HG02571 (cell line): Measurements from ENCODE around the gene PDE12.
A peak's percentile ranks its signal among the peaks of the same experiment; 100 is the strongest.
"Not testable (repeated sequence)": the region's sequence is repeated elsewhere in the genome, so short reads cannot be mapped to it uniquely, and the experiment has no call there.

Source experiments
- ATAC-seq: cut with Tn5 transposase; IDR thresholded peaks from one replicate; pipeline ENCODE4 v1.9.1; 2021; ENCODE audit warnings: mild to moderate bottlenecking, moderate library complexity; ENCODE audit not compliant: unreplicated experiment

The PDE12 gene

DNA sequence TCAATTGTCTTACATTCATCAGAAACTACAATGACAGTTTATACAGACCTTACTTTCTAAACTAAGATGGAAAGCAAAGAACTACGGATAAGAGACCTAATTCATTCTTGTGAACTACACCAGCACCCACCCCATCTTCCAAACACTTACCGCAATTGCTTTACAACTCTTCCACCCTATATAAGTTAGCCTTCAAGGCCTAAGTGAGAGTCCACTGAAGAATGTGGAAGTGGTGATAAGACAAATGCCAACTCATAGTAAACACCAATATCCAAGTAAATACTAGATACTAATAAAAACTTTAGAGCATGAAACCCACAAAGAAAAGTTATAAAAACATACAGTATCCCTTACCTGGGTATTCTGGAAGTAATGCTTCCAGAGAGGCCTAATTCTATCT lies 27.5 kb downstream of the PDE12 start:
- ATAC-seq = no peak

DNA sequence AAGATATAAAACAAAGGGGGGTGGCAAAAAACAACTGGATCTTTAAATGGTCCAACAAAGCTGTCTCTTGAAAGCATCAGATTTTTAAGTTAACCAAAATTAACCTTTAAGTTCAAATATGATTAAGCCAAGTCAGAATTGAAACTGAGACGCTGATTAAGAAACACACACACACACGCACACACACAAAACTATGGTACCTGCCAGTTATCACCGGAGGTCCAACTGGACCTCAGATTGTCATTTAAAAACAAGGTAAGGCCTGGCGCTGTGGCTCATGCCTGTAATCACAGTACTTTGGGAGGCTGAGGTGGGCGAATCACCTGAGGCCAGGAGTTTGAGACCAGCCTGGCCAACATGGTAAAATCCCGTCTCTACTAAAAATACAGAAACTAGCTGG lies 30.7 kb downstream of the PDE12 start:
- no peak for ATAC-seq

DNA sequence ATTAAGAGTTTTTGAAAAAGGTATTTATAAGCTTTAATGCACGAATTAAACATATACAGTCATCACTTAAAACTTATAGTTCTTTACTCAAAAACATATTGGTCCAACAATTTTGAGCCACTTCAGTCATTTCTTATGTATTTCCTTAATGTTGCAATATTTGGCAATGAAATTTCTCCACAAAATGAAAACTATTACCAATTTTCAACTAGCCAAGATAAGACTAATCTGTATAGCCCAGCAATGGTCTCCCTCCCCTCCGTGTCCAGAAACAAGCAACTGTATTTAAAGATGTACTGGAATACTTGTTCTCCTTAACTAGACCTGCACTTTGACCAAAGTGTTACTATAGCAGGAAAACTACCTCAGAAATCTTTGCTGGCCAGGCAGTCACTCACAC lies 31.8 kb downstream of the PDE12 start:
- ATAC-seq = no peak

DNA sequence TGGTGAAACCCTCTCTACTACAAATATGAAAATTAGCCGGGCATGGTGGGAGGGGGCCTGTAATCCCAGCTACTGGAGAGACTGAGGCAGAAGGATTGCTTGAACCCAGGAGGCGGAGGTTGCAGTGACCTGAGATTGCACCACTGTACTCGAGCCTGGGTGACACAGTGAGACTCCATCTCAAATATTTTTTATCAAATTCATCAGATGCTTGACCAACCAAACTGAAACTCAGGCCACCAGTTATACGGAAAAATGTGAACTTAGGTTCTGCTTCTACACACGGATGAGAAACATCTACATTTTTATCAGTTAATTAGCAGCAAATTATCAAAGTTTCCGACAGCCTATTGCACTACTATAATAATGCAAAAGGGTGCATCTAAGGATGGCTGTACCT lies 36.2 kb downstream of the PDE12 start:
- ATAC-seq = no peak

DNA sequence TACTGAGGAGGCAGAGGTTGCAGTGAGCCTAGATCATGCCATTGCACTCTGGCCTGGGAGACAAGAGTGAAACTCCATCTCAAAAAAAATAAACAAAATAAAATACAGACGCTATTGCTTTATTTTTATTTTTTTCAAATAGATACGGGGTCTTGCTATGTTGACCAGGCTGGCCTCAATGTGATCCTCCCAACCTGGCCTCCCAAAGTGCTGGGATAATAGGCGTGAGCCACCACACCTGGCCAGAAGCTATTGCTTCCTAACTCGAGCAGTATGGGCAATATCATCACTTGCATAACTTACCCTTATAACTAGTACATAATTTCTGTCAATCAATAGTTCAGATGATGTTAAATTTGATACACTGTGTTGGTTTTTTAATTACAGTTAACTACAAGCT lies 38.1 kb downstream of the PDE12 start:
- ATAC-seq = no peak

DNA sequence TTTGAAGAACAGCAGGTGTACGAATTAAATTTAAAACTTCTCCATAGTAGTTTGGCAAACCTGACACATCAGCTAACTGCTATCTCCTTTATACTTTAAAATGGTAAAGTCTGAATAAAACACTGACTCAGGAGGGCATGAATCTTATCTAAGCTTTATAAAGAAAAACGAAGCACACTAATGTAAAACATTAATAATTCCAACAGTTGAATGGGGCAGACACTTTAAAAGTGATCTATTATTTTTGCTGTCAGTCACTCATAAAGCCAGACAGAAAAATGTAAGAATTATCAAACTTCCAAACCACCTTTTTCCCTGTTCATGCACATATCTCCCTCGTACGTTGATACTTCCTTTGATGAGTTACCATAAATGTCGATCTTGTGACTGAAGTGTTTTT lies 38.5 kb downstream of the PDE12 start:
- no peak for ATAC-seq

DNA sequence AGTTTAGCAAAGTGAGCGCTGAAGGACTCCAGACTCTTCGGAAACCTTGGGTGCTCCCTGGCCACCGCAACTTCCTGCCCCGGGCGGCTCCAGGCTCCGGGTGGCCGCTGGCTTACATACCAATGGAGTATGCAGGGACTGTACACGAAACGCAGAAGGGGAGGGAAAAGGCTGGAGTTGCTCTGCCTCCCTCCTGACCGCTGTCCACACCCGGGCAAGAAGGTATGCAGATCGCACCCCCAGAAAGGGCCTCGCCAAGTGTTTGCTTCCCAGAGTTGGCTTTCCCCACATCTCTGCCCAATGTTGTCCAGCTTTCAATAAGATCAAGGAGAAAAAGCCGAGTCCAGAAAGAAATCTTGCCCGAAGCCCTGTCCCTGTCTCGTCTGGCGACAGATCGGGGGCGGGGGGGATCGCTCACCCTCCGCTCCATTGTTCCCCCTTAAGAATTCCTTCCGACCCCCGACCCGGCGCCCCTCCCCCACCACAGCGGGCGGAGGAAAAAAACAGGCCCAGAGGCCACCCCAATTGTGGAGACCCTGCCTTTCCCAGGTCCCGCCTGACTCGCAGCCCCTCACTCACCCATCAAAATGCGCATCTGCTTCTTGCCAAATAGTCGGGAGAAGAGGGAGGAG lies 40.5 kb downstream of the PDE12 start:
- no peak for ATAC-seq

DNA sequence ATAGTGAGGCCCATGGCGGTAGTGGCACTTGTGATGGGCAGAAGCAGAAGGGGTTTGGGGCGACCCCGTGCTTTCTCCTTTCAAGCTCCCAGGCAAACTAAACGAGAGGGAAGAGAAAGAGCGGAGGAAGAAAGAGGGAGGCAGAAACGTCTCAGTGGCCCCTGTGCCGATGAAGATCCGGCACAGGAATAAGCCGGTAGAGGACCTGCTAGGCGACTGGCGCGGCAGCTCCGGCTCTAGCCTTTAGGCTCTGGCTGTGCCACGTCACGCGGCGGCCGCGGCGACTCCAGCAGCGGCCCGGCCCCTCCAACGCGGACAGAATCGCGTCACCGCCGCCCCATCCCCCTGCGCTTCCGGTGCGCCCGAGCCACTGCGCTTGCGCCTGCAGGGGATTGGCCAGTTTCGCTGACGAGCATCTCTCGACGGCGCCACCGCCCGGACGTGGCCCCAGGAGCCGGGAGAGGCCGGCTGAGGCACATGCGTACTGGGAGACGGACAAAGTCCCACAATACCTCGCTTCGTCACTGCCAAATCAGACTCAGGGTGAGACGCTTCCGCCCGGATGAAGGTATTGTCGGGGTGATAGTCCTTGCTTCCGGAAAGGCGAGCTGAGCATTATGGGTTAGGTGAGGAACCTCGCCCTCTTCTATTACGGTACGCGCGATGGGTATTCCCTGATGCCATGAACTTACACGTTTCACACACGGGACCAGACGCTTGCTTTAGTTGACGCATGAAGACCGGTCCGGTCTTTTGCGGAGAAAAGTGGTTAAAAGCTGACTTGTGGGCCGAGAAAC lies 41.3 kb downstream of the PDE12 start, which contains the start of gene ARF4:
Gene ARF4, minus strand, starts transcription at position 218 of the 797 bp plus-strand sequence. Its CDS starts 204 bp downstream, at position 14.
- ATAC-seq = peak; percentile 94

DNA sequence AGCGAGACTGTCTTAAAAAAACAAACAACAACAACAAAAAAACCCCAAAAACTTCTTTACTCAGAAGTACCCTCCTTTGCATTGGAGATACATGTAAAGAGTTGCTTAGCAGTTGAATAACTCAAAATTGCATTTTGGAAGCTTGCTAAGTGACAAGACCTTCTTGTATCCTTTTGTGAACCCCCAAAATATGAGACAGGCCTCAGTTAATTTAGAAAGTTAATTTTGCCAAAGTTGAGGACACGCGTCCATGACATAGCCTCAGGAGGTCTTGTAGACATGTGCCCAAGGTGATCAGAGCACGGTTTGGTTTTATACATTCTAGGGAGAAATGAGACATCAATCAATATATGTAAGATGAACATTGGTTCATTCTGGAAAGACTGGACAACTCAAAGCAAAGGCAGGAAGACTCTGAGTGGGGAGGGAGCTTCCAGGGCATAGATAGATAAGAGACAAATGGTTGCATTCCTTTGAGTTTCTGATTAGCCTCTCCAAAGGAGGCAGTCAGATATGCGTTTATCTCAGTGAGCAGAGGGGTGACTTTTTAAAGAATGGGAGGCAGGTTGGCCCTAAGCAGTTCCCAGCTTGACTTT lies 42.8 kb downstream of the PDE12 start:
- no peak for ATAC-seq

DNA sequence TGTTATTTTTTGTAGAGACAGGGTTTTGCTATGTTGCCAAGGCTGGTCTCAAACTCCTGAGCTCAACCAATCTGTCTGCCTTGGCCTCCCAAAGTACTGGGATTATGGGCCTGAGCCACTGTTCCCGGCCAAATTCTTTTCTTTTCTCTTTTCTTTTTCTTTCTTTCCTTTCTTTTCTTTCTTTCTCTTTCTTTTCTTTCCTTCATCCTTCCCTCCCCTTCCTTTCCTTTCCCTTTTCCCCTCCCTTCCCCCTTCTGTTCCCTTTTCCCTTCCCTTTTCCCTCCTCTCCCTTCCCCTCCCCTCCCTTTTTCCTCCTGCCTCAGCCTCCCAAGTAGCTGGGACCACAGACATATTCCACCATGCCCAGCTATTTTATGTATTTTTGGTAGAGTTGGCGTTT lies 44.1 kb downstream of the PDE12 start:
- ATAC-seq = no peak

DNA sequence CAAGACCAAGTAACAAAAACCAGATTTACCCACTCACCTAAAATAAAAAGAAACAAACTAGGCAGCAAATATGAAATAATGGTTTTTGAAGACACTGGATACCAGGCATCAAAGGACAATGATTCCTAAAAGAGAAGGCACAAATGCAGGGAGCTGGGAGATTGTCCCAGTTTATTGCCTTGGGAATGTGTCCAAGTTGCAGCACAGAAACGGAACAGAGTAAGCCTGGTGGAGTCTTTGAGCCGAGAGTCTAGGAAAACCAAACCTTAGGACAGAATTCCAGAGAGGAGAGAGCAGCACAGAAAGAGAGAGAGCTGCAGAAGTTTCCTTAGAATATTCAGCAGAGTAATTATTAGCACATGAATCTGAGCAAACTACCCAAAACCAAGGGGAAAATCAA lies 48.9 kb downstream of the PDE12 start:
- no peak for ATAC-seq

DNA sequence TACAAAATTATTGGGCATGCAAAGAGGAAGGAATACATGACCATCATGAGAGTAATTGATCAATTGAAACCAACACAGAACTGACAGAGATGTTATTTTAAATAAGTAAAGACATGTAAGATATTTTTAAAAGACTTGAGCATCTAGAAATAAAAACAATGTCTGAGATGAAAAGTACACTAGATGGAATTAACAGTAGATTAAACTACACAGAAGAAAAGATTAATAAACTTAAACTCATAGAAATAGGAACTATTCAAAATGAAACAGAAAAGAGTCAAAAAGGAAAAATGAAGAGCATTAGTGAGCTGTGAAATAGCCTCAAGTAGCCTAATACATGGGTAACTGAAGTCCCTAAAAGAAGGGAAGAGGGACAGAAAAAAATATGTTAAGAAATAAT lies 49.6 kb downstream of the PDE12 start:
- ATAC-seq = no peak

DNA sequence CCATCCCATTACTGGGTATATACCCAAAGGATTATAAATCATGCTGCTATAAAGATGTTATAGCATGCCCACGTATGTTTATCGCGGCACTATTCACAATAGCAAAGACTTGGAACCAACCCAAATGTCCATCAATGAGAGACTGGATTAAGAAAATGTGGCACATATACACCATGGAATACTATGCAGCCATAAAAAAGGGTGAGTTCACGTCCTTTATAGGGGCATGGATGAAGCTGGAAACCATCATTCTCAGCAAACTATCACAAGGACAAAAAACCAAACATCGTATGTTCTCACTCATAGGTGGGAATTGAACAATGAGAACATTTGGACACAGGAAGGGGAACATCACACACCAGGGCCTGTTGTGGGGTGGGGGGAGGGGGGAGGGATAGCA lies 55.8 kb downstream of the PDE12 start:
- not testable (repeated sequence) for ATAC-seq

DNA sequence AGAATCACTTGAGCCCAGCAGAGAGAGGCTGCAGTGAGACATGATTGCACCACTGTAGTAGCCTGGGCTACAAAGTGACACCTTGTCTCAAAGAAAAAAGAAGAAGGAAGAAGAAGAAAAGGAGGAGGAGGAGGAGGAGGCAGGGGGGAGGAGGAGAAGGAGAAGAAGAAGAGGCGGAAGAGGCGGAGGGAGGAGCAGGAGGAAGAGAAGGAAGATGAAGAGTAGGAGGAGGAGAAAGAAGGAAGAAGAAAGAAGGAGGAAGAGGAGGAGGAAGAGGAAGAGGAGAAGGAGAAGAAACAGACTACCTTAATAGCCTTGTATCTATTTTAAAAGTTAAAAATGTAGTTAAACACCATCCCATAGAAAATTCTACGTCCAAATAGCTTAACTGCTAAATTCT lies 60.2 kb downstream of the PDE12 start:
- no peak for ATAC-seq
